ENCODE measurements around the gene SPATA31C1.

DNA sequence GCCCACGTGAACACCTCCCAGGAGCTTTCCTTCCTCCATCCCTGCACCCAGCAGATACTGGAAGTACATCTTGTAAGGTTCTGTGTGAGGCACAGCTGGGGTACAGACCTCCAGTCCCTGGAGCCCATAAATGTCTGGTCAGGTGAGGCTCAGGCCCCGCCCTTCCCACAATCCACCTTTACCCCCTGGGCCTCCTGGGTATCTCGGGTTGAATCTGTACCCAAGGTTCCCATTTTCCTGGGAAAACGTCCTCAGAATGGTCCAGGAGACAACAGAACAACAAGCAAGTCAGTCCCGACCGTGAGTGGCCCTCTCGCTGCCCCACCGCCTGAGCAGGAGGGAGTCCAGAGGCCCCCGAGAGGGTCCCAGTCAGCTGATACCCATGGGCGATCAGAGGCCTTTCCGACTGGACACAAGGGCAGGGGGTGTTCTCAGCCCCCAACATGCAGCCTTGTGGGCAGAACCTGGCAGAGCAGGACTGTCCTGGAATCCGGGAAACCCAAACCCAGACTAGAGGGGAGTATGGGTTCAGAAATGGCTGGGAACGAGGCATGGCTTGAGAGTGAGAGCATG lies 30.7 kb upstream of the SPATA31C1 start:
- TF ChIP-seq, protein P1, sequence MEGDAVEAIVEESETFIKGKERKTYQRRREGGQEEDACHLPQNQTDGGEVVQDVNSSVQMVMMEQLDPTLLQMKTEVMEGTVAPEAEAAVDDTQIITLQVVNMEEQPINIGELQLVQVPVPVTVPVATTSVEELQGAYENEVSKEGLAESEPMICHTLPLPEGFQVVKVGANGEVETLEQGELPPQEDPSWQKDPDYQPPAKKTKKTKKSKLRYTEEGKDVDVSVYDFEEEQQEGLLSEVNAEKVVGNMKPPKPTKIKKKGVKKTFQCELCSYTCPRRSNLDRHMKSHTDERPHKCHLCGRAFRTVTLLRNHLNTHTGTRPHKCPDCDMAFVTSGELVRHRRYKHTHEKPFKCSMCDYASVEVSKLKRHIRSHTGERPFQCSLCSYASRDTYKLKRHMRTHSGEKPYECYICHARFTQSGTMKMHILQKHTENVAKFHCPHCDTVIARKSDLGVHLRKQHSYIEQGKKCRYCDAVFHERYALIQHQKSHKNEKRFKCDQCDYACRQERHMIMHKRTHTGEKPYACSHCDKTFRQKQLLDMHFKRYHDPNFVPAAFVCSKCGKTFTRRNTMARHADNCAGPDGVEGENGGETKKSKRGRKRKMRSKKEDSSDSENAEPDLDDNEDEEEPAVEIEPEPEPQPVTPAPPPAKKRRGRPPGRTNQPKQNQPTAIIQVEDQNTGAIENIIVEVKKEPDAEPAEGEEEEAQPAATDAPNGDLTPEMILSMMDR (IDR thresholded peaks at IDR 0.05), result no peak
- no peak for TF ChIP-seq POLR2A (IDR thresholded peaks at IDR 0.05)
- no peak for TF ChIP-seq EP300 (IDR thresholded peaks at IDR 0.05)
- no peak for TF ChIP-seq POLR2AphosphoS5 (IDR thresholded peaks at IDR 0.05)
